ENCODE results near the gene STX16.

DNA sequence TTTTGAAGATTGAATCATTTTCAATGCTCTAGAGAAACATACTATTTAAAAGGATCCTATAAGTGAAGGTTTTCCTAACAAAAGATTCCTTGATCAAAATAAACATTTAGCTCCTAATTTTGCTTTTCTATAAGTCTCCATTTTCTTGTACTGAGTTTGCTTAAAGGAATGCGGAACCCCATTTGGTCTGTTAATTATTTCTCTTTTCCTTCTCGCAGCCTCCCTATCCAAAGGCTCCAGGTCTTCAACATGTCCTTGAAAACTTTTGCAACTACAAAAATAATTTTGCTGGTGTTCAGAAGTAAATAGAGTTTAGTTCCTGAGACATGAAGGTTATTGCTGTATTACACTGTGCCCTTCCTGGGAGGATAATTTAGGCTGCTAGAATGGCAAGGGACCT, 33.2 kb downstream of the STX16 start:
- TF ChIP-seq EP300 (IDR thresholded peaks at IDR 0.05) (no peak), POLR2A (IDR thresholded peaks at IDR 0.05) (no peak)

Data from gastroesophageal sphincter (tissue), 2 donors.